ENCODE measurements around the gene SARDH.

The SARDH gene

DNA sequence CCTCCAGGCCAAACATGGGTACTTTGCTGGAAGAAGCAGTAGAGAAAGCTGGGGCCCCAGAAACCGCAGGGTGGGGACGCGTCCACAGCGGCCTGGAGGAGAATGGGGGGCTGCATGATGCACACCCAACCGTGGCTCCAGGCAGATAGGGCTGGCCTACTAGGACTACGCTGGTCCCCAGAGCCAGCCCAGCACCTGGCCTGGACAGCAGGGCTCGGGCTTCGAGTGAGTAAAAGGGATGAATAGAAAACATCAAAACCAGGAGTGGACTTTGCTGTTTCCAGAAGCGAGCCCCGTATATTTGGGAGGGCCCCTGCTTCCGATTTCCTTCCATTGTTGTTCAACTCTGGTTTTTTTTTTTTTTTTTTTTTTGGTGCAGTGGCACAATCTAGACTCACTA, 71.3 kb downstream of the SARDH start:
- DNase-seq (ENCODE audit: low read depth), result no peak
- H3K4me3 ChIP-seq (replicated peaks; ENCODE audit: low read depth, low read length), result no peak overlapping the region
- no peak for TF ChIP-seq CTCF (IDR thresholded peaks at IDR 0.05; ENCODE audit: low read length, missing control alignments)

DNA sequence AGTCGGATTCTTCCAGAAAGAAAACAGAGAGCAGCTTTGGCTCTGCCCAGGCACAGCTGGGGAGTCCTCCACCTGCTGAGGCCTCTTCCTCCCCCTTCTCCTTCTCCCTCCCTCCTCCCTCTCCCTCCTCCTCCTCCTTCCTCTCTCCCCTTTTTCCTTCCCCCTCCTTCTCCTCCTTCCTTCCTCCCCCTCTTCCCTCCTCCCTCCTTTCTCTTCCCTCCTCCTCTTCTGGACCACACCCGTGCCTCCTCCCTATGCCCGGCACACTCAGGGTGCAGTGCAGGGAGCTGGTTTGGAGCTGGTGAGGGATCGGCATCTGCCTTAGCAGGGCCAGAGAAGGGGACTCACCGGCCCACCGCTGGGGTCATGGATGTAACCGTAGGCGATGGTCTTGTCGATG, 71.8 kb downstream of the SARDH start:
- no peak for TF ChIP-seq CTCF (IDR thresholded peaks at IDR 0.05; ENCODE audit: low read length, missing control alignments)
- H3K4me3 ChIP-seq (replicated peaks; ENCODE audit: low read depth, low read length), result no peak overlapping the region
- DNase-seq (ENCODE audit: low read depth), result no peak

DNA sequence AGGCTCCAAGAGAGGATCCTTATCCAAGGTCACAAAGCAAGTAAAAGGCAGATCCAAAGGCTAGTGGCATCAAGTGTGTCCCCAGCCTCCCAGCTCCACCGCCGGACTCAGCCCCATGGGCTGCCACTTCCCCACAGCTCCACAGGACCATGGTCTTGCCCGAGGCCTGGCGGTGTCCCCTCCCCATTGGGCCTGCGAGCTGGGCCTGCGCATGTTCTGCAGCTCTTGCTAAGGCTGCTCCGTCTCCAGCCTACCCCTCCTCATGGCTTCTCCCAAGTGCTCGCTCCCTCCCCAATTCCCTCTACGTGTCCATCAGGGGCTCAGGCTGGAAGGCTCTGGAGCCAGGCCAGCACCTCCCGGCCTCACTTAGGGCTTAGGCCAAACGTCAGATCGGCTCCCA, 72.6 kb downstream of the SARDH start:
- H3K4me3 ChIP-seq (replicated peaks; ENCODE audit: low read depth, low read length), result no peak overlapping the region
- no peak for DNase-seq (ENCODE audit: low read depth)
- no peak for TF ChIP-seq CTCF (IDR thresholded peaks at IDR 0.05; ENCODE audit: low read length, missing control alignments)

- no peak for TF ChIP-seq CTCF (IDR thresholded peaks at IDR 0.05; ENCODE audit: low read length, missing control alignments)
- no peak overlapping the region for H3K4me3 ChIP-seq (replicated peaks; ENCODE audit: low read depth, low read length)
- no peak for DNase-seq (ENCODE audit: low read depth)
Observed at GRCh38 chr9:133665096-133665495, 73.1 kb downstream of the SARDH start.

- DNase-seq (ENCODE audit: low read depth), result no peak
- TF ChIP-seq CTCF (IDR thresholded peaks at IDR 0.05; ENCODE audit: low read length, missing control alignments), result no peak
Observed at GRCh38 chr9:133664173-133665050, 73.7 kb downstream of the SARDH start.

DNA sequence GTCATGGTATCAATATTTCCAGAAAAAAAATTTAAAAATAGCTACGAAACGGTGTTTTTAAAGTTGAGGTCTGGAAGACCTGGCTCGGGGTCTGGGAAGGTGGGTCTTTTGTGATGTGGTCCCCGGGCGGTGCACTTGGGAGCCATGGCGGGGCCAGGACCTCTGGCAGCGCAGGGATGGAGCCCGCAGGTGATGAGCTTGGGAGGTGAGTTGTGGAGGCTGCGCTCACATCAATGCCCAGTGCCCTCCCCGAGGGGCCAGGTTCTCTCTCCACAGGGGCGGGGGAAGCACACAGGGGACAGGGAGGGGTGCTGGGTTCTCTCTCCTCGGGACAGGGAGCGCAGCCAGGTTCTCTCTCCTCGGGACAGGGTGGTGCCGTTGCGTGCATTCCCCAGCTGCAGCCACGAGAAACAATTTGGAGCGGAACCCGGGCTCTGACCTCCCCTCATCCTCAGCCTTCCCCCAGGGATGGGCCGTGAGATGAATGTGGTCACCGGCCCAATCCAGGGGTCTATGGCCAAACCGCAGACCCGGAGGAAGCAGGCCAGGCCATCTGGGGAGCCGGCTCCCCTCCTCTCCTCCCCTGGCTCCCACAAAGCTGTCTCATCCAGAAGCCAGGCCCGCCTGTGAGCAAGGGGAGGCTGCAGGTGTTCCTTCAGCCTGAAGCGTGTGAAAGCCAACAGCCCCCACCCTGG, 76.2 kb downstream of the SARDH start:
- TF ChIP-seq CTCF (IDR thresholded peaks at IDR 0.05; ENCODE audit: low read length, missing control alignments), result no peak
- no peak overlapping the region for H3K4me3 ChIP-seq (replicated peaks; ENCODE audit: low read depth, low read length)
- no peak for DNase-seq (ENCODE audit: low read depth)

More at GRCh38 chr9:133664173-133665050, 73.7 kb downstream of the SARDH start:
- H3K4me3 ChIP-seq (replicated peaks; ENCODE audit: low read depth, low read length), result no peak overlapping the region

Measured in fibroblast of pulmonary artery (primary cell).